UCSD-AML1 (cell line): ENCODE data around the gene COPS6.

Source experiments
- DNase-seq: peaks from one replicate; lab custom pipeline; 2025; ENCODE audit not compliant: unreplicated experiment; lab: John Stamatoyannopoulos, UW

Gene COPS6

DNA sequence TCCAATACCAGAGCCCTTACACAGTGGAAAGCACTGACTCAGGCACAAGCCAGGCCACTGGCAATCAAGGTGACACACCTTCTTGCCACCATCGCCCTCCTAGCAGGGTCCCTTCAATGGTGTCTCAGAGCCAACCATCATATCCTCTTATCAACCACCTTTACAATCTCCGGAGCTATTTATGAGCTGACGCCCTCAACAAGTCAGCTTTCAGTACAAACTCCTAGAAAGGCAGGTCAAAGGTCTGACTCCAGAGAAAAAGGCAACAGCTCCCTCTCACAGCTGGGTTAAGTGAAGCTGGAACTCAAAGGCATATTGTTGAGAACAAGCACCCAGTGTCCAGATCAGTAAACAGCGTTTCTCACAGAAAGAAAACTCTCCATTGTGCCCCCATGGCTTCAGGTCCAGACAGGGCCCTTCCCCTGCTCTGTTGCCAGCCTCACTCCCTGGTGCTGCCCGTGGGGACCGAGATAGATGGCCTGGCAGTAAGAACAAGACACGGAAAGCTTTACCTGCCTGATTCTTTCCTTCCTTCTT is 9.7 kb upstream of the COPS6 start:
- no peak for DNase-seq

GRCh38 chr7:100080907-100081534 is 7.7 kb upstream of the COPS6 start:
- DNase-seq, result no peak

DNA sequence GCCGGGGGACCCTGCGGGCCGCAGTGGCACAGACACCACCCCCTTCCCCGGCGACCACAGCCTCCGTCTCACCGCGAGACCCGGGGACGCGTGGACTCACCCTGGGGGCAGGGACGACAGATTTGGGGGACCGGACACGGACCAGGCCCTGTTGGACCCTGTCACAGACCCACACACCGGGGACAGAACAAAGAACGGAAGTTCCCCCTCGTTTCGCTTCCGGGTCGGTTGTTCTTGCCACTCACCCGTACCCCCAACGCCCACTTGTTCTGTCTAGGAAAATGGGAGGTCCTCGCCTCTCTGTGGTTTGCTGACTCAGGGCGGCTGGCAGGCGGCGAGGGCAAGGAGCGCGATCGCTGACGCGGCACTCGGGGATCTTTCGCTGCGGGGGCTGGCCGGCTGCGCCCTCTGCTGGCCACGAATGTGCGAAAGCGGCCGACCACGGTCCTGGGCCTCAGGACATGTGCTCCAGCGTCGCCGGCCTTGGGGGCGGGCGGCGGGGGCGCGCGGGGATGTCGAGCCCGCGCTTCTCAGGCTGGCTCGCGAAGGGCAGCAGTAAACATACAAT is 7.2 kb upstream of the COPS6 start, which contains the start of gene ZNF3:
ZNF3 (minus strand) TSS at position 189 of the 568 bp plus-strand sequence. CDS start 4,366 bp downstream, outside the sequence.
- peak; percentile 92 for DNase-seq

DNA sequence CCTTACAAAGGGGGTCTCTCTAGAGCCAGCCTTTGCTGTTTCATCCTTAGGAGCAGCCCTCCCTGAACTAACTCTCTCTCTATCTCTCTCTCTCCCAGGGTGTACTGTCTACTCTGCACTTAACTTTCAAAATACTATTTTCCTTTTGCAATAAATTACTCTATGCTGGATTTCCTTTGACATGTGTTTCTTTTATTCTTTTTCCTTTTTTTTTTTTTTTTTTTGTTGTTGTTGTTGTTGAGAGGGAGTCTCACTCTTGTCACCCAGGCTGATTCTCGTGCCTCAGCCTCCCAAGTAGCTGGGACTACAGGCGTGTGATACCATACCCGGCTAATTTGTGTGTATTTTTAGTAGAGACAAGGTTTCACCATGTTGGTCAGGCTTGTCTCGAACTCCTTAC is 5.8 kb upstream of the COPS6 start:
- DNase-seq, result no peak

DNA sequence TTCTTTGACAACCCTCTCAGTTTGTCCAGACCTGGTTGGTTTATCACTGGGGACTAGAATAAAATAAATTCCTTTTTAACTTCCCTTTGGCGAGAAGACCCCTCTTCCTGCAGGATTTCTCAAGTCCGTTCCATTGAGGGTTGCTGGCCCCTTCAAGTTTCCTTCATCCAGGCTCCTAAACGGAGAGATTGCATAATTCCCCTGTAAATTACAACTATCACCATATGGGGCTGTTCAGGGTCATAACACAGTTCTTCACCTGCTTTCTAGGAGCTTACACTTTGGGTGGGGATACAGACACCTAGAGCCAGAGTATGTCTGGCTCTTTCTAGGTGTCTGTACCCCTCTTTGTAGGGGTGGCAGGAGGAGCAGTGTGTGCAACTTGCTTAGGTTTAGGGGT is 3.3 kb upstream of the COPS6 start:
- no peak for DNase-seq

GRCh38 chr7:100087055-100087750 is 1.6 kb upstream of the COPS6 start:
- DNase-seq, result no peak

DNA sequence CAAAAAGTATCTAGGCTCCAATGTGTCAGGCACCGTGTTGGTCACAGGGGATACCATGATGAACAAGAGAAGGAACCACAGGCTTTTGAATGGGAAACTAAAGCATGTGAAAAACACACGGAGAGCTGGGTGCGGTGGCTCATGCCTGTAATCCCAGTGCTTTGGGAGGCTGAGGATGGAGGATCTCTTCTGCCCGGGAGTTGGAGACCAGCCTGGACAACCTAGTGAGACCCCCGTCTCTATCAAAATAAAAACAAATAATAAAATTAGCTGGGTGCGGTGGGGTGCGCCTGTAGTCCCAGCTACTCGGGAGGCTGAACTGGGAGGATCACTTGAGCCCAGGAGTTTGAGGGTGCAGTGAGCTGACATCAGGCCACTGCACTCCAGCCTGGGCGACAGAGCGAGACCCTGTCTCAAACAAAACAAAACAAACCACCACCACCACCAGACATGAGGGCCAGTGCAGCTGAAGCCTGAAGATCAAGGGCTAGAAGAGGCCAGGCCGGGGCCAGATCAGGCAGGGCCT is 611 bp upstream of the COPS6 start:
- DNase-seq, result no peak

DNA sequence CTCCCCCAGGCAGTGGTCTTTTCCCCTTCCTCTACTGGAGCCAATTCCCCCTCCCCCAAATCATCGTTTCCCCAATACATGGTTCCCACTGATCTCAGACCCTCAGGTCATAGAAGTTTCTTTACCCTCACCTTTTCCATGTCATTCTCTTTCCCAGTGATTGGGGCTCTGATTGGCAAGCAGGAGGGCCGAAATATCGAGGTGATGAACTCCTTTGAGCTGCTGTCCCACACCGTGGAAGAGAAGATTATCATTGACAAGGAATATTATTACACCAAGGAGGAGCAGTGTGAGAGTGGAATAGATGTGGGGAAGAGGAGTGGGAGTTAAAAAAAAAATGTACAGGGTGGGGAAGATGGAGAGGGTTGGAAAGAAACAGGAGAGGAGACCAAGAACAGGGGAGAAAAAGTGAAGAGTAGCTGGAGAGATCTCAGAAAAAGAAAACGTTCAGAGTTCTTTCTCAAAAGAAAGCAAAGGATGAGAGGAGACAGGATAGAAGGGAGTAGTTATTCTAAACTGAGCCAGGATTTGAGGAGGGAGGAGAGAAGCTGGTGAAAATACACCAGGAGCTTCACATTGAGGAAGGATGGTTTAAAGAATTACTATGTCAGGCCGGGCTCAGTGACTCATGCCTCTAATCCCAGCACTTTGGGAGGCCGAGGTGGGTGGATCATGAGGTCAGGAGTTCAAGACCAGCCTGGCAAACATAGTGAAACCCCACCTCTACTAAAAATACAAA is 858 bp downstream of the COPS6 start:
- DNase-seq, result no peak

DNA sequence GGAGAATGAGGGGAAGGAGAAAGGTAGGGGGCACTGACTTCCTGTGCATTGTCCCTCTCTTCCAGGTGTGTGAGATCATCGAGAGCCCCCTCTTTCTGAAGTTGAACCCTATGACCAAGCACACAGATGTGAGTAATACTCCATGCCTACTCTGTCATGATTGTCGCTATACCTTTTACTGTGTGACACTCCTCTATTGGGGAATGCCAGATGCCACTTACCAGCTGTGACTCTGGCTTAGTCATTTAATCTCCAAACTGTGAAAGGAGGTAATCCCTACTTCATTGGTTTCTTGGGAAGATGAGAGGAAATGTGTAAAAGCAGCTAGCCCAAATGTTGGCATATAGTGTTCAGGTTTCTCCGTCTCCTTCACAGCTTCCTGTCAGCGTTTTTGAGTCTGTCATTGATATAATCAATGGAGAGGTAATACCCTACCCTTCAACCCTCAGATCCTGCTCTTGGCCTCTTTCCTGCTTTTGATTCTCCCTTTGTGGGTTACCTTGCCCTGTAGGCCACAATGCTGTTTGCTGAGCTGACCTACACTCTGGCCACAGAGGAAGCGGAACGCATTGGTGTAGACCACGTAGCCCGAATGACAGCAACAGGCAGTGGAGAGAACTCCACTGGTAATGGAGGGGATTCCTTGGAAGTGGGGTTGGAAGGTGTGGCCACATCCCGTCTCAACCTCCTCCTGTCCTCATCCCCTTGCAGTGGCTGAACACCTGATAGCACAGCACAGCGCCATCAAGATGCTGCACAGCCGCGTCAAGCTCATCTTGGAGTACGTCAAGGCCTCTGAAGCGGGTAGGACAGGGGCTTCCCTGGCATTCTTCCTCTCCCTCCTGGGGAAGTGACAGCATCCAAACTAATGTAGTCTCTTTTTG is 2.0 kb downstream of the COPS6 start:
- DNase-seq, result no peak

- peak; percentile 8 for DNase-seq
These were observed 2.8 kb downstream of the COPS6 start for GRCh38 chr7:100091411-100092181.

DNA sequence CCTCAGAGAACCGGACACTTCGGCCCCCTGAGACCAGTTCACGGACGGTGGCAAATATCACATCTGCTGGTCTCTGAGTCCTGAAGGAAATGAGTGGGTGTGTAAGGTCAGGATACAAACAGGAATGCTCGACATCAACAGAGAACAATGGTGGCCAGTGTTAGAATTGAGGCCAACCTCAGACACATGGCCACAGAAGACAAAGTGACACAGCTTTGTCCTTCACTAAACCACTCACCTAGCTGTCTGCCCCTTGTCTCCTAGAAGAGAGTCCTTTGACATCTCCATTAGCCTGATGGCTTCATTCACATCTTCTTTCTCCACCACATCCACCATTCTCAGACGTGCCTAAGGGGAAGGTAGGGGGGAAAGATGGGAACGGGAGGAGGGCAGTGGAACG is 4.3 kb downstream of the COPS6 start:
- DNase-seq, result no peak

- DNase-seq, result no peak
These were observed 4.7 kb downstream of the COPS6 start for GRCh38 chr7:100093498-100093897.

GRCh38 chr7:100093925-100094486 is 5.2 kb downstream of the COPS6 start:
- DNase-seq, result no peak

GRCh38 chr7:100095289-100095688 is 6.5 kb downstream of the COPS6 start:
- DNase-seq, result no peak

DNA sequence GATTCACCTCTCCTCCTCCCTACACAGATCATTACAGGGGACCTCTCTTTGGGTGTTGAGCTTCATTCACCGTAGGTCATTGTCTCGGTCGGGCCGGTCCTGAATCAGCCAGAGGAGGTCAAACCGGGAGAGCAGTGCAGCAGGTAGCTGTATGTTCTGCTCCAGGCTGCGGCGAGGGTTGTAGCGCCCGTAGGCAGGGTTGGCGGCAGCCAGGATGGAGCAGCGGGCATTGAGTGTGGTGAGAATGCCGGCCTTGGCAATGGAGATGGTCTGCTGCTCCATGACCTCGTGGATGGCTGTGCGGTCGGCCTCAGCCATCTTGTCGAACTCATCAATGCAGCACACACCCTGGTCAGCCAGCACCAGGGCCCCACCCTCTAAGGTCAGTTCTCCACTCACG is 6.9 kb downstream of the COPS6 start:
- DNase-seq, result no peak

- no peak for DNase-seq
These were observed 10.1 kb downstream of the COPS6 start for GRCh38 chr7:100098913-100099312.

DNA sequence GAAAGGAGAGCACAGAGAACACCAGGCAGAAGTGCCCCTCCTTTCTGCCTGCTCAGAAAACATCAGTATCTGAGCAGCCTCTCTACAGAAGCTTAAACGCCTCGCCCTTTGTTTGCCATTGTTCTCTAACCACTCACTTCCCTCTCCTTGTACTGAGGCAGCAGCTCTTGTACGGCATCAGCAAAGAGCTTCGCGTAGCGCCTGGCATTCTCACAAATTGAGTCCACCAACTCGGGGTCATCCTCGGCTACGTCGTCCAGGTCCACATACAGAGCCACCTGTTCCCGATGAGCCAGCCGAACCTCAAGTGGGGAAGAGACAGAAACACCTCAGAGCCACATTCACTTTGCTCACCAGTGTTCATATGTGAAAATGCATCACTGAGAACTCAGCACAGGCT is 10.7 kb downstream of the COPS6 start:
- no peak for DNase-seq

DNA sequence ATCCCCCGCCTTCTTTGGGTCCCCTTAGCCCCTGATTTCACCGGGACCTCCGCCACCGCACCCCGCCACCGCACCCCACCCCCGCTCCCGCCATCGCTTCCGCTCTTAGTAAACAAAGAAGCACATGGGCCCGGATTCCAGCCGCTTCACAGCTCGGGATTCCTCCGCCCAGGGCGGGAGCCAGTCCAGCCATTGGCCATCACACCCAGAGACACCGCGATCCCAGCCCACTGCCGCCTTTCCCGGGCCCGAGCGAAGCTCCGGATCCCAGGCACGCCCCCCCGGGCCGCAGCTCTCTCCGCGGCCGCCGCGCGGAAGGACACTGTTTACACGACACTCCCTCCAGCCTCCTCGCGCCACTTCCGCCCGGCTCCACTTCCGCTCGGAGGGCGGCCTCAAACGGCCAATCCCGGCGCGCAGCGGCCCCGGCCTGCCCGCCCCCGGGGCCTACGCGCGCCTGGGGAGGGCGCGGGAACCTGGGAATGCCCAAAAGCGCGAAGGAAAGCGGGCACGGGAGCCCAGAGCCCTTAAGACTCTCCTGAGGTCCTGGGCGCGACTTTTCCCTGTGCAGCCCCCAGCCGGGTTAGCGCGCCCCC is 11.7 kb downstream of the COPS6 start:
- DNase-seq, result peak; percentile 87
